GM19324 (cell line): ENCODE measurements around the gene YWHAE.
"Not testable (repeated sequence)": the region's sequence is repeated elsewhere in the genome, so short reads cannot be mapped to it uniquely, and the experiment has no call there.

Source experiments
- ATAC-seq: cut with Tn5 transposase; IDR thresholded peaks from one replicate; pipeline ENCODE4 v1.9.1; 2021; ENCODE audit warnings: mild to moderate bottlenecking, moderate library complexity; ENCODE audit not compliant: unreplicated experiment, low FRiP score

YWHAE gene

GRCh38 chr17:1399679-1400512 is at the start of gene YWHAE:
Gene YWHAE (minus strand): TSS chr17:1400222. CDS start chr17:1400110, 112 bp downstream.
- peak; percentile 90 for ATAC-seq

GRCh38 chr17:1449412-1449967 is 49.5 kb upstream of the YWHAE start:
- ATAC-seq = no peak

- ATAC-seq = no peak
These were observed 47.0 kb upstream of the YWHAE start for GRCh38 chr17:1447052-1447451.

- ATAC-seq = no peak
These were observed 46.2 kb upstream of the YWHAE start for GRCh38 chr17:1446201-1446600.

- not testable (repeated sequence) for ATAC-seq
These were observed 45.7 kb upstream of the YWHAE start for GRCh38 chr17:1445695-1446094.

GRCh38 chr17:1442721-1443120 is 42.7 kb upstream of the YWHAE start:
- ATAC-seq = not testable (repeated sequence)

GRCh38 chr17:1442187-1442586 is 42.2 kb upstream of the YWHAE start:
- no peak for ATAC-seq

- ATAC-seq = no peak
These were observed 40.9 kb upstream of the YWHAE start for GRCh38 chr17:1440921-1441320.

GRCh38 chr17:1438593-1439083 is 38.6 kb upstream of the YWHAE start:
- ATAC-seq = no peak

- ATAC-seq = no peak
These were observed 35.3 kb upstream of the YWHAE start for GRCh38 chr17:1435326-1435725.

- no peak for ATAC-seq
These were observed 34.1 kb upstream of the YWHAE start for GRCh38 chr17:1434150-1434549.

- no peak for ATAC-seq
These were observed 31.6 kb upstream of the YWHAE start for GRCh38 chr17:1431631-1432104.

- ATAC-seq = no peak
These were observed 23.6 kb upstream of the YWHAE start for GRCh38 chr17:1423456-1424135.

GRCh38 chr17:1422885-1423284 is 22.9 kb upstream of the YWHAE start:
- no peak for ATAC-seq

- no peak for ATAC-seq
These were observed 21.4 kb upstream of the YWHAE start for GRCh38 chr17:1421470-1421869.

GRCh38 chr17:1420981-1421380 is 21.0 kb upstream of the YWHAE start:
- ATAC-seq = no peak

GRCh38 chr17:1420163-1420562 is 20.1 kb upstream of the YWHAE start:
- no peak for ATAC-seq

- ATAC-seq = not testable (repeated sequence)
These were observed 18.5 kb upstream of the YWHAE start for GRCh38 chr17:1418476-1418875.

- no peak for ATAC-seq
These were observed 16.4 kb upstream of the YWHAE start for GRCh38 chr17:1416414-1416813.

GRCh38 chr17:1414634-1415033 is 14.6 kb upstream of the YWHAE start:
- ATAC-seq = no peak

GRCh38 chr17:1414001-1414574 is 14.1 kb upstream of the YWHAE start:
- no peak for ATAC-seq
